Measurements from ENCODE around the gene MEDAG. TPM values are rescaled to one million over a fixed set of nuclear protein-coding genes. Genes with fewer than 3 reads are reported as not detected.

Gene MEDAG
- total RNA-seq, 1 donor from 2014 or later = 4.7 TPM

DNA sequence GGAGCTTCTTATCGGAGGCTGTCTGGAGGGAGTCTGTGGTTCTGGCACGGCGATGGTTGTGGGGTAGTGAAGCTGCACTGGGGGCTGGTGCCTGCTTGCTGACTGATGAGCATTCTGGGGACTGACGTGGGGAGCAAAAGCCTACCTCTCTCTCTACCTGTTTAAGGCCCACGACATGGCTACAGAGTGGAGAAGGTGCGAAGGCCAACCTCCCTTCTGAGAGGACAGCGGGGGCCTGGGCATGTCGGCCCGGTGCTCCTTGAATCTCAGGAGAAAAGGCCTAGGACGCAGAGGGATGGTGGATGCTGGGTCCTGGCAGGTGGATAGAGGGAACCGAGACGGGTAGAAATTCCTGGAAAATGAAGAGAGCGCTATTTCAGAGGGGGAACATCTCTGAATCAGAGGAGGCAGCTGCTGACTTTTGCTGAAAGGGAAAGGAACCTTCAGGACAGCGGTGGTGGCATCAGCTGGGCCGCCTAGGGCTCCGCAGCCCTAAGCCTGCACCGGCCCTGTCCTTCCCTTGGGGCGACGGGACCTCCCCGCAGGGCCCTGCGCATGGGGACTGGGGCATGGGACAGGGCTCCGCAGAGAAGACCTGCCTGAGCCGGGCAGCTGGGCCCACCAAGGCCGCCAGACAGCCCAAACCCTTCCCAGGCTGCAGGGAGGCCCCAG lies 35.0 kb upstream of the MEDAG start:
- ATAC-seq (no peak), DNase-seq (ENCODE audit: missing footprints) (no peak)
- intact Hi-C loops (cut with DNase I) = no loop called here

- no peak for ATAC-seq
- intact Hi-C loops (cut with DNase I) = no loop called here
- no peak for DNase-seq (ENCODE audit: missing footprints)
Observed at GRCh38 chr13:30871588-30872275, 34.3 kb upstream of the MEDAG start.

DNA sequence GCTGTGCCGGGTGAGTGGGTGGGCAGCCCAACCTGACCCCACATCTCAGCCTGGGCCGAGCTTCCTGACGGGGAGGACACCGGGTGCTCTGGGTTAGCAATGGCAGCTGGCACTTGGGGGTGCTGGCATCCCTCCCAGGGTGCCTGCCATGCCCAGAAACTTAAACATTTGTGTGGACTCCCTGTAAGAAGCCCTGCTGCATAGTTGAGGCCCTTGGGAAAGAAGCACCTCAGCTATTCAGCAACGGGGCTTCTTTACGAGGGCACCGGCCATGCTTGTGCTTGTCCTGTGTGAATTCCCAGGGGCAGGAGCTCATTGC lies 33.8 kb upstream of the MEDAG start:
- no peak for DNase-seq (ENCODE audit: missing footprints)
- intact Hi-C loops (cut with DNase I) = no loop called here
- ATAC-seq = no peak

- no peak for ATAC-seq
- intact Hi-C loops (cut with DNase I) = no loop called here
- DNase-seq (ENCODE audit: missing footprints) = no peak
Observed at GRCh38 chr13:30872685-30873461, 33.2 kb upstream of the MEDAG start.

DNA sequence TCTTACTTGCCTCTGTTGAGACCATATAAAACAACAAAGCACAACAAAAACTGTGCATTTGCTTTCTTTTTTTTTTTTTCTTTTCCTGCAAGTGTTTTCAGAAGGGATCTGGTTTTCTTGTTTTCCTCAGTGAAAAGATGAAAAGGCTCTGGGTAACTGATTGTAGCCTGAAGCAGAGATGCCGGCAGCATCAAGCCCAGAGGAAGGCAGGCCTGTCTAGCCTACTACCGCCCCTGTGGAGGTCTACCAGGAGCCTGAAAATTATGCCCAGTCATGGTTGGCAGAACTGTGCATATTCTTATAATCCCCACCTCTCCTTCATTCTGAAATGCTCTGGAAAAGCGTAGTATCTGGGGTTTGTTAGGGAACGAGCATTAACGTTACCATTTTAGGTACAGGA lies 32.6 kb upstream of the MEDAG start:
- ATAC-seq = no peak
- no peak for DNase-seq (ENCODE audit: missing footprints)
- intact Hi-C loops (cut with DNase I) = no loop called here

DNA sequence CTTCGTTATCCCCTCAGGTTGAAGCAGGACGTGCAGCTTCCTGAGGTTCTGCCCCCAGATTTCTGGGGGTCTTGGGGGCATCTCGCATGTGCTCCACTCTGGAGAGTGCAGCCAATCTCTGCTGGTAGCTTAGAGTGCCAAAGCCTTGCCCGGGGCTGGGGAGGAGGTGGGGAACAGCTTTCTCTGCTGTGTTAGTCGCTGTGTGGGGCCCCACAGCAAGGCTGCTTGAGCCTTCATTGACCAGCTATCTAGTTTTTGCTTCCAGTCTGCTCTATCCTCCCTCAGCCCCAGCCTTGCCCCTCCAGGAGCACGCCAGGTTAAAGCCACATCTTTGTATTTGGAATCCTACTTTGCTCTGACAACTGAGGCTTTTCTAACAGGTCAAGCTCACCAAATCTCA lies 32.0 kb upstream of the MEDAG start:
- intact Hi-C loops (cut with DNase I) = no loop called here
- ATAC-seq (no peak), DNase-seq (ENCODE audit: missing footprints) (no peak)

GRCh38 chr13:30874561-30874960 lies 31.5 kb upstream of the MEDAG start:
- ATAC-seq (no peak), DNase-seq (ENCODE audit: missing footprints) (no peak)
- intact Hi-C loops (cut with DNase I) = no loop called here

DNA sequence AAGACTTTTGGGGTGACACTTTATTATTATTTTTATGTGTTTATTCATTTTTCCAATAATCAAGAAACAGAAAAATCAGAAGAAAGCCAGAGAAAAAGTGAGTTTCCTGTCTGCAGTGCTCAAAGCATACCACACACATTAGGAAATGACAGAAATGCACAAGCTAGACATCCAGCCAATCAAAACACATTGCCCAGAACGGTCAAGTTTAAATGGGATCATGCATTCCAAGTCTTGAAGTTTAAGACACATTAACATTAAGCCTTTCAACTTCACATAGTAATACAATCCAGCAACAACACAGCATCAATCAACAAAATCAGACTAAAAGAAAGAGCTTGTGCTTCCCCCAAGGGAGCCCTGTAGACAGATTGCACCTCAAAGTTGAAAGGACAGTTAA lies 28.7 kb upstream of the MEDAG start:
- intact Hi-C loops (cut with DNase I) = no loop called here
- ATAC-seq = no peak
- DNase-seq (ENCODE audit: missing footprints) = no peak

DNA sequence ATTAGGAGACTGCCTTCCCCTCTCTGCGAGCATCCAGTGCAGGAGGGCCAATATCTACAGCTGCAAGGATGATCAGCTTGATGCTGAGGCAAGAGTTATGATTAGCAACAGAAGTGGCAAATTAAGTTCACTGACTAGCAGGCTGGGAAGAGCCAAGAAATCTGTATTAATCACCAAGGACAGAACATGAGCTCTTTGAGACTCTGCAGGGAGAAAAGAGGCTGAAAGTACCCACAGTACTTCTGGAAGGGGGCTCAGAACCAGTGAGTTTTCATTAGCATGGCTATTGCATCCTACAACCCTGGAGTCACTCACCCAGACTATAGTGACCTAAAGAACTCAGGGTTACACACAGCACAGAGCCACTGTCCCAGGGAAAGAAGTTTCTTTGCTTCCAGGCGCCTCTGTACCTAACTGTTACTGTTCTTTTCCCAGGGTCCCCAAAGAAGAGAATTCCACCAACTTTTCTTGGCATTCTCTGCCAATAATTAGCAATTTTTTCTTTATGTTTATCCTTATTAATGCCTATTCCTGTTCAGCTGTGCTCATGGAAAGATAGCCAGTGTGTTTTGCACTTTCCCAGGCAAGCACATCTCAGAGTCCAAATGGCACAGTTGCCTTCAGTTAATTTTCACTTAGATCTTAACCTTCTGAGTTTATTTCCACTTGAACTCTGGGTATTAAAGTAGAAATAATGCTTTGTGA lies 25.8 kb upstream of the MEDAG start:
- ATAC-seq (peak; percentile 42), DNase-seq (ENCODE audit: missing footprints) (no peak)
- intact Hi-C loops (cut with DNase I) = no loop called here

- ATAC-seq (peak; percentile 95), DNase-seq (ENCODE audit: missing footprints) (no peak)
- intact Hi-C loops (cut with DNase I) = no loop called here
Observed at GRCh38 chr13:30880856-30881155, 25.3 kb upstream of the MEDAG start.

DNA sequence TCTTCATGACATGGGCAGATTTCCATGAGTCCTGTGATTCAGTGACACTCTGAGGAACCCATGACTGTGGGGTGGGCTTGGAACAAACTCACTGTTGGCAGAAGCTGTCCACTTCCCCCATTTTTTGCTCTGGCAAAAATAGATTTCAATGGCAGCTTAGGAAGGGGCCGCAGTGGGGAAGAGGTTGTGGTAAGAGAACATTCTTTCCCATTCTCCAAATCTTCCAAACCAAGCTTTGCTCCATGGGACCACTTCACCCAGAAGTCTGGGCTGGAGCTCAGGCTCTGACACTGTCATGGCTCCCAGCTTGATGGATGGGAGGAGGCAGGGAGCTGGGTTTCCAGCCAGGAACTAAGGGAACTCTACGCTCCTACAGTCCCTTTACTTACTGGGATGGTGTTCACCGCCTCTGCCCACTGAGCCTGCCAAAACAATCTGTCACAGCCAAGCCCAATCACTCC lies 24.9 kb upstream of the MEDAG start:
- intact Hi-C loops (cut with DNase I) = no loop called here
- peak; percentile 86 for ATAC-seq
- DNase-seq (ENCODE audit: missing footprints) = peak; percentile 69

- intact Hi-C loops (cut with DNase I) = no loop called here
- ATAC-seq (no peak), DNase-seq (ENCODE audit: missing footprints) (no peak)
Observed at GRCh38 chr13:30882026-30882850, 23.8 kb upstream of the MEDAG start.

DNA sequence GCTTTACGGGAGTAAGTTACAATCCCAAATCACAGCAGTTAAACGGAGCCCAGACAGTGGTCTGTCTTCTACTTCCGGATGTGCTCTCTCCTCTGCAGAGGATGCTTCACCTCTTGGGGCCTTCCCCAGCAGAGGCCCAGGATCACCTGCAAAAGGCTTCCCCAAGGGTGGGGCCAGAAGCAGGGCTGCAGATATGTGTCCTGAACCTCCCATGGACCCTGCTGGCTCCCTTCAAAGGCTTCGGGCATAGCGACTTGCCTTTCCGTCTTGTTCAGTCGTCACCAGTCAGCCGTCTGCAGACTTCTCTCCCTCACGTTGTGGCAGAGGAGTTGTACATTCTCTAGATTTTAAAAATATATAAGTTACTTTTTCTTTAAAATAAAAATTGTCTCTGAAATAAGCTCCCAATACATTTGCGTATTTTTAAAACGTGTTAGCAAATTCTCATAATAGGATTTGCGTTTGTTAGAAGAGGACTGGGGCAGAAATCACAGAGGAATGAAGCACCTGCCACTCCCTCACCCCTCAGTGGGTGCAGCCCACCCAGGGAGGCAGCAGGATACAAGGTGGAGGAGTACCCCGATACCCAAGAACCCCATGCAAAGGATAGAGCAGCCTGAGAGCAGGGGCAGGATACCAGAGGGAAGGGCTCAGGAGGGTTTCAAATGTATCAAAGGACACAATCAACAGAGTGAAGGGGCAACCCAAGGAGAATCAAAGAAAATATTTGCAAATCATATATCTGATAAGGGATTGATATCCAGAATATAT lies 22.9 kb upstream of the MEDAG start:
- no peak for ATAC-seq
- intact Hi-C loops (cut with DNase I) = no loop called here
- no peak for DNase-seq (ENCODE audit: missing footprints)

DNA sequence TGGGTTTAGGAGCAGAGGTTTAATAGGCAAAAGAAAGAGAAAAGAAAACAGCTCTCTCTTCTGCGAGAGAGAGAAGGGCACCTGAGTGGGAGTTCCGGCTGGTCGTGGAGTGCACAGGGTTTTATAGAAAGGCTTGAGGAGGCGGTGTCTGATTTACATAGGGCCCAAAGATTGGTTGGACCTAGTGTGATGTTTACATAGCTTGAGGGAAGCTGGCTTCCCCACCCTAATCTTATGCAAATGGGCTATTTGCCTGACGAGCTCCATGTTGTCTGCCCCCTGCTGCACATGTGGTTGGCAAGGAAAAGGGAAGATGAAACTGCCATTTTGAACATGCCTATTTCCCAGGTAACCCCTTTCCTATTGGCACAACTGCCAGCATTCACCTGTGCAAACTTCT lies 21.5 kb upstream of the MEDAG start:
- DNase-seq (ENCODE audit: missing footprints) (no peak), ATAC-seq (no peak)
- intact Hi-C loops (cut with DNase I) = no loop called here

- intact Hi-C loops (cut with DNase I) = no loop called here
- no peak for ATAC-seq
- no peak for DNase-seq (ENCODE audit: missing footprints)
Observed at GRCh38 chr13:30889196-30889690, 16.8 kb upstream of the MEDAG start.

- intact Hi-C loops (cut with DNase I) = no loop called here
- peak; percentile 68 for ATAC-seq
- no peak for DNase-seq (ENCODE audit: missing footprints)
Observed at GRCh38 chr13:30892966-30893365, 13.1 kb upstream of the MEDAG start.

- ATAC-seq (peak; percentile 69), DNase-seq (ENCODE audit: missing footprints) (peak; percentile 77)
- intact Hi-C loops (cut with DNase I) = no loop called here
Observed at GRCh38 chr13:30895773-30896172, 10.3 kb upstream of the MEDAG start.

DNA sequence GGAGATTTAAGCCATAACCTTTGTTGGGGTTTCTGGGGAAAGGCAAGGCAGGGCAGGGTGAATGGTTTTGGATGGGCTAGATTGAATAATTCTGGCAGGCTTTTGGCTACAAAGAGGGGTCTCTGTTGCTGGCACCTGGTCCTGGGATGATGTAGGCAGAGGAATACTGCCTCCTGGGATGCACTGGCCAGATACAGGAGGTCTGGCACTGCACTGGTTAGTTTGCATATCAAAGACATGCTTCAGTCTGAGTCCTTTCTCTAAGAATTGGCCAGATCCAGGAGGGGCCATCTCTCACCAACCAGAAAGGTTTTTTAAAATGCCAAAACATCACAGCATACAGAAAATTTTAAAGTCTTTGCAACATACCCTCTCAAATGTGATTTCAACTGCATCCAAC lies 8.0 kb upstream of the MEDAG start:
- intact Hi-C loops (cut with DNase I) = no loop called here
- no peak for DNase-seq (ENCODE audit: missing footprints)
- ATAC-seq = no peak
